Amniotic epithelial cell (primary cell): ENCODE results near the gene TAF11L4.
"Not testable (repeated sequence)": the region's sequence is repeated elsewhere in the genome, so short reads cannot be mapped to it uniquely, and the experiment has no call there.

ENCODE experiments used
- DNase-seq: peaks from one replicate; pipeline ENCODE4 v3.0.0-alpha.2; 2010; ENCODE audit warnings: low read depth

TAF11L4 gene

GRCh38 chr5:17521501-17521900 lies at the start of gene TAF11L4:
Gene TAF11L4, plus strand, starts transcription at chr5:17521801.
- DNase-seq: not testable (repeated sequence)

GRCh38 chr5:17475064-17475463 lies 46.5 kb upstream of the TAF11L4 start:
- DNase-seq: not testable (repeated sequence)

GRCh38 chr5:17477043-17477442 lies 44.6 kb upstream of the TAF11L4 start:
- no peak for DNase-seq

GRCh38 chr5:17477573-17478265 lies 43.9 kb upstream of the TAF11L4 start:
- no peak for DNase-seq

- no peak for DNase-seq
Measured at GRCh38 chr5:17481378-17481777, 40.2 kb upstream of the TAF11L4 start.

- DNase-seq: no peak
Measured at GRCh38 chr5:17482790-17483189, 38.8 kb upstream of the TAF11L4 start.

- DNase-seq: peak; percentile 14
Measured at GRCh38 chr5:17486464-17487173, 35.0 kb upstream of the TAF11L4 start.

- DNase-seq: no peak
Measured at GRCh38 chr5:17487174-17487512, 34.5 kb upstream of the TAF11L4 start.

GRCh38 chr5:17491257-17491656 lies 30.3 kb upstream of the TAF11L4 start:
- DNase-seq: not testable (repeated sequence)

GRCh38 chr5:17492770-17493169 lies 28.8 kb upstream of the TAF11L4 start:
- DNase-seq: no peak

GRCh38 chr5:17497446-17497845 lies 24.2 kb upstream of the TAF11L4 start:
- no peak for DNase-seq

- not testable (repeated sequence) for DNase-seq
Measured at GRCh38 chr5:17497931-17498330, 23.7 kb upstream of the TAF11L4 start, which contains the start of gene TAF11L2. Gene TAF11L2, plus strand, starts transcription at chr5:17498231.

- no peak for DNase-seq
Measured at GRCh38 chr5:17511775-17512325, 9.8 kb upstream of the TAF11L4 start.

- not testable (repeated sequence) for DNase-seq
Measured at GRCh38 chr5:17517526-17517925, 4.1 kb upstream of the TAF11L4 start.

- DNase-seq: not testable (repeated sequence)
Measured at GRCh38 chr5:17518067-17518466, 3.5 kb upstream of the TAF11L4 start, which contains the start of gene TAF11L3. Gene TAF11L3, plus strand, starts transcription at chr5:17518367.

GRCh38 chr5:17519508-17519907 lies 2.1 kb upstream of the TAF11L4 start:
- DNase-seq: not testable (repeated sequence)

- not testable (repeated sequence) for DNase-seq
Measured at GRCh38 chr5:17524935-17525334, 3.3 kb downstream of the TAF11L4 start, which contains the start of gene TAF11L5. Gene TAF11L5, plus strand, starts transcription at chr5:17525235.

GRCh38 chr5:17526504-17526903 lies 4.9 kb downstream of the TAF11L4 start:
- DNase-seq: not testable (repeated sequence)

- not testable (repeated sequence) for DNase-seq
Measured at GRCh38 chr5:17528369-17528768, 6.8 kb downstream of the TAF11L4 start, which contains the start of gene TAF11L6. Gene TAF11L6, plus strand, starts transcription at chr5:17528669.
